ENCODE measurements around the gene IL1RAPL1.

Gene IL1RAPL1

DNA sequence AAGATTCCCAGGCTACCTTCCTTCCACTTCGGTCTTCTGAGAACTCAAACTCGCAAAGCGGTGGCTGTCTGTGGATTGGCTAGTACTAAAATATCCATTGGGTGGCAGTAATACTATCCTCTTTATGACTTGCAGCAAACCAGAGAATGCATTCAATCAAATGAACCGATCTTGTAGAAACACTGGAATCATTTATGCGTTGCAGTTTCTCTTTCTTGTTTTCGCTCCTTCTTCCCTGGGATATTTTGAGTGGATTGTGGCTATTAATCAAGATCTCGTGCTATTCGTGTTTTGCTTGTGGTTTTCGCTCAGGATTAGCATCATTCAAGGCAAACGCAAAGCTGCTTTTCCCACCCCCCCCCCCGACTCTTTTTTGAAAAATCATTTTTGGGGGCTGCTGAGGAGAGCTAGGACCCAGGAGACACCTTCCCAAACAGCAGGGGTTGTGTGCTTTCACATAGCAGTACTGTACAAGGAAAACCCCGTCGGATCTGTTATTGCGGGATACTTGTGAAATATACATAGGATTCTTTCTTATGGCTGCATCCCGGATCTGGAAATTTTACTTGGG is at the start of gene IL1RAPL1:
Gene IL1RAPL1 (plus strand): TSS at position 466 of the 571 bp plus-strand sequence.
- intact Hi-C loops (cut with DNase I), result loop anchor here (5.0 kb wide), 1 partner anchor 500 kb away; no protein-coding TSS in a partner anchor
- peak in 4 of 10 donors; percentile 15 to 36 (median 20) for DNase-seq

DNA sequence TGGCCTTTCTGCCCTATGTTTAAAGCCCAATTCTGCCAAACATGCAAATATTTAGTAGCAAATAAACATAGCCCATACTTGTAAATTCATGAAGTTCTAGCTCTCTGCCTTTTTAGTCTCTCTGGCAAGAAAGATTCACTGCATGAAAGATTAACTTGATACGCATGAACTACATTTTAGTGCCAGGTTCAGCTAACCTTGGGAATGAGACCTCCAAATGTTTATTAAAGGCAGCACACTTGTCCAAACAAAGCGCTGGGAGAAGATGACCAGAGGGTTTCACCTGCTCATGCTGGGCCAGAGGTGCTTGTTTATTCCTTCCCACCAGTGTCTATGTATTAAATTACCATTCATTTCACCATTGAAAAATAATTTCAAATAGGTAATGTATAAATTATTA is 44.5 kb upstream of the IL1RAPL1 start:
- intact Hi-C loops (cut with DNase I), result no loop called here
- no peak for DNase-seq

DNA sequence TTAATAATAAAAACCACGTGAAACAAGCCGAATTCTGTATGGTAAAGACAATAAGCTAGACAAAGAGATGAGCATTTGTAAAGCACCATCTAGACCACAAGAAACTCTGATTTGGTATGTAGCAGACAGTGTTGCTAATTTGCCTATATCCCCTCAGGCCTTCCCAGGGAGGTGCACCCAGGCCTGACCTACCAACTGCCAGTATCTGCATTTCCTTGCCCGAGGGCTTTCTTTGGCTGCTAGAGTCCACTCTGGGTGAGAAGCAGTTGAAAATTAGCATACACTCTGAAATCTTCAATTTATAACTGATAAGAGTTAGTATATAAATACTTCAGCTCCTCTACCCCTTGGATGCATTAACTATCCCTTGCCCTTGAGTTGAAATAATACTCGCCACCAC is 37.4 kb upstream of the IL1RAPL1 start:
- intact Hi-C loops (cut with DNase I), result no loop called here
- DNase-seq, result no peak

DNA sequence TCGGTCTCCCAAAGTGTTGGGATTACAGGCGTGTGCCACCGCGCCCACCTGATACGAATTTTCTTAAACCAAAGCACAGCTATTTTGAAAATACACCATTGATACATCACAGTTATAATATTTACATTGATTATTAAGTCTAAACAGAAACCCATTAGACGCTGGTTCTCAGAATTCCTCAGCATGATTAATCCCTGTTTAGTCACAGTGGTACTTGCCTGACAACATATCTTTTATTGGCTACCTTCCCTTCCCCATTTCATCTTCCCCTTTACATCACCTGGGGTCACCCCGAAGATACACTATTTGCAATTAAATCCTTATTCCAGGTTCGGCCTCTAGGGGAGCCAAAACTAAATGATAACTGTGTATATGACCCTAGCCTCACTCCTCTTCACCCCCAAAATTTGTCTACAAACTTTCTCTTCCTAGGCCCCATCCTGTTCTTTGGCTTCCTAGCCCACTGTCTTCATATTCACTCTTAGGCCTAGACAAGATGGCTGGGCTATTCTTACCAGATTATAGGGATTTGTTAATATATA is 36.8 kb upstream of the IL1RAPL1 start:
- intact Hi-C loops (cut with DNase I), result no loop called here
- no peak for DNase-seq

DNA sequence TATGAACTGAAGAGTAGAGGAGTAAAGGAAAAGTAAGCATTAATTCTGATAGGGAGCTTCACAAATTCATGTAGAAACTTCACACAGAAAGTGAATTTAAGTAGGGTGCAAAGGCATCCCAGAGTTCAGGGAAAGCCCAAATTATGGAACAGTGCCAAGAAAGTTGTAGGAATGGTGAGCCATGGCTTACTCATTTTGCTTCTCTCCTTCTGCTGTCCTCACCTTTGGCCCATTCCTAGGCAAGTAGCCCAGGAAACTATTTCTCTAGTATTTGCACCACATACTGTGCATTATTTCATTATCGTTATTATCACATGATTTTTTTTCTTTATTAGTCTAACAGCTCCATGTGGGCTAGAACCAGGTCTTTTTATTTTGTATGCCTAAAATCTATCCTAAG is 34.9 kb upstream of the IL1RAPL1 start:
- intact Hi-C loops (cut with DNase I), result no loop called here

DNA sequence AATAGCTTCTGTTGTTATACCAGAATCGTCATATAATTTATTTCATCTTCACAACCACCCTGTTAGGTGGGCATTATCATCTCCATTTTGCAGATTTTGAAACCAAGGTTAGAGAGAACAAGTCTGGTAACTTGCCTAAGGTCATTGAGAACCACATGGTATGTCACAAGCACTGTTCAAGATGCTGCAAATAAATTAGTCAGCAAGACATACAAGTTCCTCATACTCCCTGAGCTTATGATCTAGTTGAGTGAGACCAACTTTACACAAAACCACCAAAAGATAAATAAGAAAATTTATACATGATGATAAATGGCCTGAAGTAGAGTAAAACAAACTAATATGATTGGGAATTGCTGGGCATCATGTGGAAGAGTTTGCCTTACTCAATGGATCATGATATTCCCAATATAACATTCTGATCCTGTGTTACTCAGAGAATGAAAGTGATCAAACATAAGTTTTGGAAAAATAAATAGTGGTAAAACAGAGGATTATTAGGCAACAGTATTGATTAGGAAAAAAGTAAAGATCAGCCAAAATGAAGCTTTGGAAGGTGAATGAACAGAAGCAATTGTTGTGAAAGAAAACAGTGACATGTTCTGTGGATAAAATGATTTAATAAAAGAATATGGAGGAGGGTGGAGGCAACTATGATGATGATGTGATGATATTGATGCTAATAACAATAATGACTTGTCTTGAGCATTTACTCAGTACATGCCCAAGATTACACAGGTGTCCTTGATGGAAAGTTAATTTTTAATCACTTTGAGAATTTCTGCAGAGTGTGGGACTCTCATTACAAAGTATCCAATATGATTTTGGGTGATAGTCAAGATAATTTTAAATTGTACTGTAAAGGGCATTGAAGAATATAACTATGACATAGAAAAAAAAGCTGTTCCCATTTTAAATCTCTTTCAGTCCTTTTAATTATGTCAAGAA is 34.1 kb upstream of the IL1RAPL1 start:
- DNase-seq, result no peak
- intact Hi-C loops (cut with DNase I), result no loop called here

More for the DNA sequence above, 34.9 kb upstream of the IL1RAPL1 start:
- DNase-seq, result no peak

DNA sequence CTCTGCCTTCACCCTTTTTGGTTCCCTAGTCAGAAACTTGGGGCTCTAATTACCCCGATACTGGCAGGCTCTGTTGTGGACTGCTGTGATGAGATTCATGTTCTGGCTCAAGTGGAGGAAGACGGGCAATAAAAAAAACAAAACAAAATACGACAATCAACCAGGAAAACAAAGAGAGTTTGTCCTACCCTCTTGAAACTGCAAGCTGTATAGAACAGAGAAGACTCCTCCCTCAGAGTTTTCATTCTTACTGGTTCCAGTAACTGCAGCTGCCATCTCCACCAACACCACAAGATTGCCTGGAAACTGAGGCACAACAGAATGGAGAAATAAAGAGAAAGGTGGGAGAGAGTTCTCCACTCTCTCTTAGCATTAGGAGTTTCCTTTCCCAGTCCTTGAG is 11.1 kb upstream of the IL1RAPL1 start:
- intact Hi-C loops (cut with DNase I), result no loop called here
- no peak for DNase-seq

DNA sequence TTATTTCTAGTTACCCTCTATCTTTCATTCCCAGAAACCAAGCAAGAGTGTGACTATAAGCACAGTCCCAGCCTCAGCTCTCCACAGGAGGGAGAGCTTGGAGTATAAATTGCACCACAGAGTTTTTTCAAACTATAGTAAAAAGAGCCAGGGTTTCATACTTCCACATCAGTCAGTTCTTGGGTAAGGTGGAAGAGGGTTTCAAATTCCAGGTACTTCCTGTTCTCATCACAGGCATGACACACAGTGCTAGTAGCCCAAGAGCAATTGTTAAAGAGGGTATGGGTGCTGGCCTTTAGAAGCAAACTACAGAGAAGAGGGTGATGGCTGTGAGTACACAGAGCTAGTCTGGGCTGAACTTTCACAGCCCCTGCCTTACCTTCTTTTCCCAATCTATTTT is 5.7 kb upstream of the IL1RAPL1 start:
- intact Hi-C loops (cut with DNase I), result no loop called here

DNA sequence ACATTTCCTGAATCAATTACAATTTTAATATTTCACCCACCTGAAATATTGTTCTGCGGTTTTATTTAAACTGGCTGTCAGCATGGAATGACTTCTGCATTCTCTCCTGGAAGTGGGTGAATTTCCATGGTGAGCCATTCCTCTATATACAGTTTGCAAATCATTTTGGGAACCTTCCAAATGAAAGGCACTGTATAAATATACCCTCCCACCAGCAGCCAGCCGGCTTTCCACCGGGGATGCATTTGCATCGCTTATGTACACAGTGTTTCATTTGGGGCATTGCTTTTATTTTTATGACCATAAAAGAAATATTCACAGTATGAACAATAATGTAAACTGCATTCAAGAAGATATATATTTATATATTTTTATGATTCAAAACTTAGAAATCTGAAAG is 4.7 kb upstream of the IL1RAPL1 start:
- intact Hi-C loops (cut with DNase I), result no loop called here
- DNase-seq, result peak in 2 of 10 donors; percentile 9 to 20

More for the DNA sequence above, 5.7 kb upstream of the IL1RAPL1 start:
- no peak for DNase-seq

DNA sequence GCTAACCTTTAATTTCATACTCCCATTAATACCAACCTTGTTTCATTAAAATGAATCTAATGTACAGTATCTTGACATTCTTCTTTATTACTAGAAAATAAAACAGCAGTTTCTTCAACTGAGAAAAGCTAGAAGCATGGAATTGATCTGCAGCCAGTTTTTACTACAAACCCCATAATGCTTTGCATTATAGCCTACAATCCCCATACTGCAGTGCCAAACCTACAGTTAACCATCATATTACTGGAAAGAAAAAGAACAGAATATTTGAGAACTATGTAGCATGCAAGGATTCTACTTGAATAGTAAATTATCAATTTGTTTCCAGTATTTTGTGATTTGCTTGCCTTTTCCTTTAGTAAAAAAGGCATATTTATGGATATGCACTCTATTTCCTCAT is 3.2 kb upstream of the IL1RAPL1 start:
- intact Hi-C loops (cut with DNase I), result no loop called here
- no peak for DNase-seq

DNA sequence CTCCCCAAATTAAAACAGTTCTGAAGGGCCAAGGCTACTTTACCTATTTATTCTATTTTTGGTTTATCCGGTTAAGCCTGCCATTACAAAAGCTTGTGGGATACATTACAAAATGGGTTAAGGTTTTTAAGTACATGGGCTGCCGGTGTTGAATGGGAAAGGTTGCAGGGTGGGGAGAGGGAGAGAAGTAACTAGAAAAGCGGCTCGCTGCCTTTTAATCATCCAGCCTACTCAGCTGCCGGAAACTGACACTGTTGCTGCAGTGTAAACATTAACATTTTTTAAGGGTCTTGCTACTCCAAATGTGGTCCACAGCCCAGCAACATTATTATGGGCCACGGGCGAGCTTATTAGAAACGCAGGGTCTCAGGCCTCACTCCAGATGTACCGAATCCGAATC is 1.5 kb upstream of the IL1RAPL1 start:
- intact Hi-C loops (cut with DNase I), result loop anchor here (5.0 kb wide), 1 partner anchor 502 kb away; no protein-coding TSS in a partner anchor
- DNase-seq, result no peak

DNA sequence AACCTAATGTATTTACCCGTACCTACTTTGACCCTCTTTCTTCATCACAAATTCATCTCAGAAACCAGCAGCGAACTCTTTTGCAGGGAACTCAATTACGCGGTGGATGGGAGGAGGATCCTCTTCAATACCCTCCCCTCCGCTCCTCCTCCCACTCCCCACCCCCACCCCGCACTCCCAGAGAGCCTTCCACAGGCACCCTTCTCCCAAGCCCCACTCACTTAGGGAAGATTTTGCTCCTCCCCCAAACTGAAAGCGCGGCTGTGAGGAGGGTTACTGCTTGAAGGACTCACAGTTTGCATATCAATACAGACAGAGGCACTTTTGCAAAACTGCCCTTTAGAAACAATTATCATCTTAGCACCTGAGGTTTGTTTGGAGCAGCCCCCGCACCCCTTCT is 960 bp upstream of the IL1RAPL1 start:
- DNase-seq, result peak in 6 of 10 donors; percentile 3 to 77 (median 19)
- intact Hi-C loops (cut with DNase I), result loop anchor here (5.0 kb wide), 1 partner anchor 501 kb away; no protein-coding TSS in a partner anchor

DNA sequence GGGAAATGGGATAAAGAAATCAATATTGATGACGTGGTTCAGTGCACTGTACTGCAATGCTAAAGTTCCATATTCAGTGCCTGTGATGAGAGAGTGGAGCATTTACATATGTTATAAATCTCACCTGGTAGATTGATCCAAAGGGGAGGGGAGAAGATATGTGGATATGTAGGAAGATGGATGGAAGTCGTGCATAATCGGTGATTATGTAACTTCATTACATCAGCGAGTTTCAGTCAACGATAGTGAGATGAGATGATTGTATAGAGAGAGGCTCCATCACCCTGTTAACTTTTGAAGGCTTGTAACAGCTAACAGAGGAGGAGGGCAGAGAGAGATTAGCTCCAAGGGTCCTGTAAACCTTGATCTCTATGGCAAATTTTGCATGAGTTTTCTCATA is 1.8 kb downstream of the IL1RAPL1 start:
- no peak for DNase-seq
- intact Hi-C loops (cut with DNase I), result loop anchor here (5.0 kb wide), 1 partner anchor 498 kb away; no protein-coding TSS in a partner anchor

DNA sequence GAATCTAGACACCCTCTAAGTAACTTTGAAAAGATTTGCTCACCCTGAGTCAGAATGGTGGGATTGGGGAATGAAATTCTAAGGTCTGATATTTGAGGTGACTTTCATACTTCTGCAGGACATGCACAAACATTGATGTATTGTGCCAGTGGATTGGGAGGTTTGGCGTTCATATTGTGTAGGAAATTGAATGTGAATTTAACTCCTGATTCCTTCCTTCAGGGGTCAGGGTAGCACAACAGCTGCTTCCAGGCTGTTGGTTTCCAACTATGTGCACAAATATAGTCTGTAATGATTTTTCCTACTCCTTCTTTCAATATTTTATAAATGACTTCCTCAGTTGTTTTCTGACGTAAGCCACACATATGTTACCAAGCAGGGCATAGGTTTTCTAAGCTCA is 3.1 kb downstream of the IL1RAPL1 start:
- intact Hi-C loops (cut with DNase I), result loop anchor here (10.0 kb wide), 1 partner anchor 214 kb away; no protein-coding TSS in a partner anchor
- DNase-seq, result no peak

DNA sequence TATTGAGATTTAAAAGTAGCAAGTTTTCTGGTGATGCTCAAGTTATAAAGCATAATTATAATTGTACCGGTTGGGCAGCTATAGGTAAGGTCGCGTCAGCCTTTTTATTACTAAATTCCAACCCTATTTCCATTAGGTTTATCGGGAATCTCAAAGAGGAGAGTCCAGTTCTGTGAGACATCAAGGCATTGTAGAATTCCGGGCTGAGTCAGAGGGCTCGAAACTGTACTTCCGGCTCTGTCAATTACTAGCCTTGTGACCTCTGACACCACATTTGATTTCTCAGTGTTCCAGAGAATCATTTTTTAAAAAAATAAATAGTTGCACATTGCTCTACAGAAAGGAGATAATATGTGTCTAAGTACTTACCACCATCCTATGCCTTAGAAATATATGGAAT is 4.3 kb downstream of the IL1RAPL1 start:
- no peak for DNase-seq
- intact Hi-C loops (cut with DNase I), result loop anchor here (10.0 kb wide), 1 partner anchor 213 kb away; no protein-coding TSS in a partner anchor

DNA sequence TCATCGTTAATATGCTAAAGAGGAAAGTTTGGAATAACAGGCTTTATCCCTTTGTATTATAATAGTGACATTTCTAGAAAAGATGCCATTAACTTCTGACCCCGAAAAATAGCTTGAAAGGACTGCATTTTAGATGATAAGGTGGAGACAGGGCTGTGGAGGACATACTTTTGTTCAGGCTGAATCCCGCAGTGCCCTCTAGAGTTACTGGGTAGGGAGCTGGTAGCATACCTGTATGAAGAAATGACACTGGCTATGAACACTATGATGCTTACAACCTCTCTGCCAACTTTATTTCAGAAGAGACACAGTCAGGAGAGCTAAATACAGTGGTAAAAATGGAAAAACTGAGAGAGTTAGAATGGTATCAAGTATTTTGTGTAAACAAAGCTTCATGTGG is 8.1 kb downstream of the IL1RAPL1 start:
- no peak for DNase-seq
- intact Hi-C loops (cut with DNase I), result loop anchor here (10.0 kb wide), 1 partner anchor 209 kb away; no protein-coding TSS in a partner anchor

DNA sequence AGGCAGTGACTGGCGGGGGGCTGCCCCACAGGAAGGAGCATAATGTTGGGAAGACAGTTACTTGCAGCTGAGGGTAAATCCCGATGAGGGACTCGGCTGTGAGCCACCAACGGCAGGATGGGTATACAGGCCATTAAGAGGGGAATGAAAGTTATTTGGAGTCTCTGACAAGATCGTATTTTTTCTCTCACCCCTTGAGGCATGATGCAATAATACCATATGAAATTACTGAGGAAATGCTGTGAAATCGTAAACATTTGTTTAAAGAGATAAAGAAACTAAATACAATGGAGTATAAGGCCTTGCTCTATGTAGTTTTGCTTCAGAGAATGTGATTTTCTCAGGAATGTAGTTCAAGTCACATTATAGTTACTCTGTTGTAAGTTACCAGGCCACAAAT is 12.7 kb downstream of the IL1RAPL1 start:
- DNase-seq, result no peak
- intact Hi-C loops (cut with DNase I), result loop anchor here (10.0 kb wide), 1 partner anchor 205 kb away; no protein-coding TSS in a partner anchor

DNA sequence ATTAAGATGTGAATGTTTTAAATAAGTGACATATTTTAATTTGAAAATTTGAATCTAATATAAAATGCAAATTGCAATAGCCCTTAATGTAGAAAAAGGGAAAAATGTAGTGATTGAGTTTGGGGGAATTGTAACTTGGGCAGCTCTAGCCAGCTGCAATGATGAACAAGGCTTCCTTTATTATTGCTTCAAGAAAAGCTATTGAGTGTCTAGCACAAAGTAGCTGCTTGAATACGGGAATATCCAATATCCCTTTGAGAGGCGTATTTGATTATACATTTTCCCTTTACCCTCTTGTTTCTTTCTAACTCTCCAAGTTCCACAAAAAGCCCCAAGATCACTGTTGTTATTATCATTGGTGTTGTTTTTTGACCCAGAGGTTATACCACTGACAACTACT is 21.8 kb downstream of the IL1RAPL1 start:
- DNase-seq, result no peak
- intact Hi-C loops (cut with DNase I), result no loop called here

DNA sequence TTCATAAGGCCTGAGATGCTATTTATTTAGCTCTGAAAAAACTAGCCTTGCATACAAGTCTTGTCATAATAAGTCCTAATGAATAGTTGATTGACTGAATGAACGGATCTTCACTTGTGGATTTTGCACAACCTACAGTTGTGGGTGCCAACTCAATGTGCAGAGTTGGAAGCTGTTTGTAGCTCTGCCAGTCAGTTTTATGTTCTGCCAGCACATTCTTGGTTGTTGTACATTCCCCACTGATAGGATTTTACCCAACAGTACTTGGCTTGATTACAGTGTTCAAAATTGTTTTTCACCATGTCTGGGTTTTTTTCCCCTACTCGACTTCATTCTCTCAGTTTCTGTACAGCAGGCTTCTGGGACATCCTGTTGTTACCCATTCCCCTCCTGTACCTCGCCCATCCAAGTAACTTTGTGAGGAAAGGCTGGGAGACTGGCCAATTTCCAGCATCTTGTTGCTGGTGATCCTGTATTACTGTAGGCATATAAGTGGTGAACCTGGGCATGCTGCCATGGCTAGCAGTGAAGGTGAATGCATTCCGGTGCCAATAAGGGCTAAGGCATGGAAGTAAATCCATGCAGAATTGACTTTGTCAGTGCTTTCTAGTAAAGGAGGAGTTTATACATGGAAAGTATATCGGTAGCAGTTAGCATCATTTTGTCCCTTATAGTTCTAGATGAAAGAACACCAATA is 22.8 kb downstream of the IL1RAPL1 start:
- intact Hi-C loops (cut with DNase I), result no loop called here
- DNase-seq, result no peak

DNA sequence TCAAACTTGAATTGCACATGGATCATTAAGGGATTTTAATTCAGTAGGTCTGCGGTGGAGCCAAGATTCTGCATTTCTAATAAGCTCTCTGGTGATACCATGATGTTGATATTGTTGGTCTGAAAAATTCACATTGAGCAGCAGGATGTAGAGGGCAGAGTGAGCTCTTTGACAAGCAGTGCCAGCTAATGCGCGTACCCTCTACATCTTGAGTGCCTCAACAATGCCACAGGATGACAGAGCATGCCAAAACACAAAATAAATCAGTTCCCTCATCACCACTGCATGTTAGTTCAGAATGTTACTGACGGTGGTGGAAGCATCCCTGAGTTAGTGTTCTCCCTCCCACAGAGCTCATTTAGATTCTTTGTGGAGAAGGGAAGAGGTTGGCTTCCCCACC is 23.5 kb downstream of the IL1RAPL1 start:
- intact Hi-C loops (cut with DNase I), result no loop called here
- DNase-seq, result no peak

Data from posterior cingulate gyrus (tissue), 11 donors.